ENCODE results near the gene COBL. TPM values are rescaled to one million over a fixed set of nuclear protein-coding genes. Genes with fewer than 3 reads are reported as not detected.

The COBL gene
- total RNA-seq, 6 experiments from 2014 or later: not detected

GRCh38 chr7:50988988-50989387 lies 327.6 kb downstream of the COBL start:
- no peaks in the 10 kb centered on the region for H3K9me3 Mint-ChIP-seq
- no peaks in the 10 kb centered on the region for H3K36me3 Mint-ChIP-seq (ENCODE audit: low read depth)
- peaks cover 4% of the 10 kb centered on the region for H3K27me3 Mint-ChIP-seq (ENCODE audit: insufficient read depth)
- TF ChIP-seq CTCF (IDR thresholded peaks at IDR 0.05): no peak
- H3K4me1 Mint-ChIP-seq (ENCODE audit: low read depth): no peaks in the 10 kb centered on the region
- no peak overlapping the region for H3K4me3 Mint-ChIP-seq
- no peak overlapping the region for H3K27ac Mint-ChIP-seq
- no peak for DNase-seq

- peaks cover 1% of the 10 kb centered on the region; the same call in 1 of the 2 replicates for H3K27me3 Mint-ChIP-seq (ENCODE audit: insufficient read depth)
- no peak overlapping the region for H3K27ac Mint-ChIP-seq
- no peak for DNase-seq
- no peak for TF ChIP-seq CTCF (IDR thresholded peaks at IDR 0.05)
- no peaks in the 10 kb centered on the region for H3K9me3 Mint-ChIP-seq
- H3K36me3 Mint-ChIP-seq (ENCODE audit: low read depth): no peaks in the 10 kb centered on the region
- no peaks in the 10 kb centered on the region for H3K4me1 Mint-ChIP-seq (ENCODE audit: low read depth)
- no peak overlapping the region for H3K4me3 Mint-ChIP-seq
Measured at GRCh38 chr7:50988465-50988864, 328.1 kb downstream of the COBL start.

- no peak overlapping the region for H3K4me3 Mint-ChIP-seq
Measured at GRCh38 chr7:50985096-50985495, 331.5 kb downstream of the COBL start.

GRCh38 chr7:50983850-50984249 lies 332.8 kb downstream of the COBL start:
- no peaks in the 10 kb centered on the region for H3K4me1 Mint-ChIP-seq (ENCODE audit: low read depth)
- no peak for DNase-seq
- H3K36me3 Mint-ChIP-seq (ENCODE audit: low read depth): no peaks in the 10 kb centered on the region
- peaks cover 12% of the 10 kb centered on the region for H3K27me3 Mint-ChIP-seq (ENCODE audit: insufficient read depth)
- no peak overlapping the region for H3K27ac Mint-ChIP-seq
- no peak overlapping the region for H3K4me3 Mint-ChIP-seq
- H3K9me3 Mint-ChIP-seq: no peaks in the 10 kb centered on the region
- no peak for TF ChIP-seq CTCF (IDR thresholded peaks at IDR 0.05)

More at GRCh38 chr7:50985096-50985495, 331.5 kb downstream of the COBL start:
- no peaks in the 10 kb centered on the region for H3K4me1 Mint-ChIP-seq (ENCODE audit: low read depth)
- H3K9me3 Mint-ChIP-seq: no peaks in the 10 kb centered on the region
- TF ChIP-seq CTCF (IDR thresholded peaks at IDR 0.05): no peak
- H3K27ac Mint-ChIP-seq: no peak overlapping the region
- no peaks in the 10 kb centered on the region for H3K36me3 Mint-ChIP-seq (ENCODE audit: low read depth)
- no peak for DNase-seq
- H3K27me3 Mint-ChIP-seq (ENCODE audit: insufficient read depth): peaks cover 11% of the 10 kb centered on the region; the same call in 1 of the 2 replicates

- Mint-ChIP-seq H3K4me3 (no peak overlapping the region), H3K4me1 (ENCODE audit: low read depth) (no peaks in the 10 kb centered on the region)
- no peak for DNase-seq
Measured at GRCh38 chr7:50982626-50983025, 334.0 kb downstream of the COBL start.

More at GRCh38 chr7:50982626-50983025, 334.0 kb downstream of the COBL start:
- no peak for TF ChIP-seq CTCF (IDR thresholded peaks at IDR 0.05)
- Mint-ChIP-seq H3K9me3 (no peaks in the 10 kb centered on the region), H3K27ac (no peak overlapping the region), H3K36me3 (ENCODE audit: low read depth) (no peaks in the 10 kb centered on the region), H3K27me3 (ENCODE audit: insufficient read depth) (peaks cover 12% of the 10 kb centered on the region)

Measured in HFFc6 (cell line).